Erythroblast (primary cell): ENCODE results near the gene TIMM23.
"Not testable (repeated sequence)": the region's sequence is repeated elsewhere in the genome, so short reads cannot be mapped to it uniquely, and the experiment has no call there.

Experiments
- GATA1 ChIP-seq: IDR thresholded peaks from 2 replicates; pipeline ENCODE4 v1.6.1; 2011; ENCODE audit warnings: low read depth, mild to moderate bottlenecking, control low read depth, low read length, moderate library complexity
- POLR2A ChIP-seq: IDR thresholded peaks from 2 replicates; pipeline ENCODE4 v1.6.1; 2011; ENCODE audit warnings: mild to moderate bottlenecking, low read length

GRCh38 chr10:45962686-45963452 is 9.4 kb upstream of the TIMM23 start:
- TF ChIP-seq POLR2A, GATA1: not testable (repeated sequence)
